Activated CD4-positive, alpha-beta memory T cell treated with anti-CD3 and anti-CD28 coated beads, Interleukin-2, amount 10 ng/mL, durations not matched to agents 7 days and 5 days (primary cell): ENCODE measurements around the gene CDH4. TPM values are rescaled to one million over a fixed set of nuclear protein-coding genes. Genes with fewer than 3 reads are reported as not detected.
"Not testable (repeated sequence)": the region's sequence is repeated elsewhere in the genome, so short reads cannot be mapped to it uniquely, and the experiment has no call there.

Experiments
- CTCF ChIA-PET: fragments of 350-600 bp; sonication (Branson Sonifier 250); formaldehyde crosslinking; loops from one replicate; lab custom pipeline; 2021; ENCODE audit warnings: antibody characterized with exemption, inconsistent platforms; lab: Charles Lee
- POLR2A ChIA-PET: fragments of 350-600 bp; sonication (Branson Sonifier 250); formaldehyde crosslinking; loops from one replicate; lab custom pipeline; 2021; ENCODE audit warnings: antibody characterized with exemption; lab: Charles Lee
- DNase-seq: peaks from one replicate; pipeline ENCODE4 v3.0.0-alpha.2; 2020
- H3K27ac Mint-ChIP-seq: one replicate; pipeline ENCODE4 v1.8.0; 2021; ENCODE audit warnings: mild to moderate bottlenecking, mixed read lengths
- H3K27me3 Mint-ChIP-seq: one replicate; pipeline ENCODE4 v1.8.0; 2021; ENCODE audit warnings: mixed read lengths
- H3K36me3 Mint-ChIP-seq: one replicate; pipeline ENCODE4 v1.8.0; 2021; ENCODE audit warnings: low read depth, mixed read lengths
- H3K4me1 Mint-ChIP-seq: one replicate; pipeline ENCODE4 v1.8.0; 2021; ENCODE audit warnings: mixed read lengths
- H3K4me3 Mint-ChIP-seq: one replicate; pipeline ENCODE4 v1.8.0; 2021; ENCODE audit warnings: mild to moderate bottlenecking, mixed read lengths
- H3K9me3 Mint-ChIP-seq: one replicate; pipeline ENCODE4 v1.8.0; 2021; ENCODE audit warnings: mixed read lengths
- total RNA-seq, 2 experiments: library from RNA; stranded (reverse); gene quantifications; one replicate each; pipeline ENCODE4 v1.2.3, GENCODE V29; 2021

CDH4 gene
- total RNA-seq, 2 experiments from 2014 or later: 0.15 to 0.20 TPM

- H3K36me3 Mint-ChIP-seq: no peaks in the 10 kb centered on the region
- H3K27ac Mint-ChIP-seq: no peak overlapping the region
- peaks cover under 1% of the 10 kb centered on the region for H3K27me3 Mint-ChIP-seq
- no peaks in the 10 kb centered on the region for H3K4me1 Mint-ChIP-seq
- H3K9me3 Mint-ChIP-seq: peaks cover 9% of the 10 kb centered on the region
- no peak for DNase-seq
- ChIA-PET POLR2A (no interaction called here), CTCF (no interaction called here)
- H3K4me3 Mint-ChIP-seq: no peak overlapping the region
Measured at GRCh38 chr20:61477451-61477861, 225.4 kb downstream of the CDH4 start.

DNA sequence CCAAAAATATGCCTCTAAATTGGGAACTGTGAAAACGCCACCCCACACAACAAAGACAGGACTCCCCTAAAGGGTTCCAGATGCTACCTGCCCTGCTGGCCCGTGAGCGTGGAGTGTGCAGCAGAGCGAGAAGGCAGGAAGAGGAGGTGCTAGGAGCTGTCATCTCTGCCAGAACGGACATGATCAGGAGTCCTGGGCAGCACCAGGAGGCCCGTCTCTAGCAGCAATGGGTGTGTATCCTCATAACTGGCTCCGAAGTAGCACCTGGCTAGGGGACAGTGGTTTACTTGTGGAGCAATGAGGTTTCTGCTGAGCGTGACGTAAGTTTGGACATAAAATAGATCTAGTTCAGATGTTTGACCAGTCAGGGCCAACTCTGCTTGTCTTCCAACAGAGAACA, 226.0 kb downstream of the CDH4 start:
- Mint-ChIP-seq H3K4me1 (no peaks in the 10 kb centered on the region), H3K4me3 (no peak overlapping the region), H3K27ac (no peak overlapping the region), H3K27me3 (no peaks in the 10 kb centered on the region), H3K9me3 (peaks cover 9% of the 10 kb centered on the region), H3K36me3 (no peaks in the 10 kb centered on the region)
- POLR2A ChIA-PET: no interaction called here
- CTCF ChIA-PET: no interaction called here
- no peak for DNase-seq

- Mint-ChIP-seq H3K27ac (no peak overlapping the region), H3K4me1 (no peaks in the 10 kb centered on the region), H3K36me3 (no peaks in the 10 kb centered on the region), H3K27me3 (no peaks in the 10 kb centered on the region), H3K4me3 (no peak overlapping the region), H3K9me3 (peaks cover 11% of the 10 kb centered on the region)
- DNase-seq: no peak
- POLR2A ChIA-PET: no interaction called here
- CTCF ChIA-PET: no interaction called here
Measured at GRCh38 chr20:61478611-61479305, 226.7 kb downstream of the CDH4 start.

GRCh38 chr20:61479433-61479832, 227.4 kb downstream of the CDH4 start:
- H3K4me1 Mint-ChIP-seq, H3K36me3 Mint-ChIP-seq, CTCF ChIA-PET, H3K4me3 Mint-ChIP-seq, DNase-seq, H3K27ac Mint-ChIP-seq, POLR2A ChIA-PET, H3K27me3 Mint-ChIP-seq: not testable (repeated sequence)
- H3K9me3 Mint-ChIP-seq: peaks cover 15% of the 10 kb centered on the region

- CTCF ChIA-PET: no interaction called here
- Mint-ChIP-seq H3K4me3 (no peak overlapping the region), H3K36me3 (no peaks in the 10 kb centered on the region), H3K4me1 (no peaks in the 10 kb centered on the region), H3K27me3 (no peaks in the 10 kb centered on the region), H3K9me3 (peaks cover 15% of the 10 kb centered on the region), H3K27ac (no peak overlapping the region)
- POLR2A ChIA-PET: no interaction called here
- DNase-seq: no peak
Measured at GRCh38 chr20:61480158-61480825, 228.2 kb downstream of the CDH4 start.

- no peaks in the 10 kb centered on the region for H3K4me1 Mint-ChIP-seq
- H3K27me3 Mint-ChIP-seq: no peaks in the 10 kb centered on the region
- DNase-seq: no peak
- no peaks in the 10 kb centered on the region for H3K36me3 Mint-ChIP-seq
- POLR2A ChIA-PET: no interaction called here
- no peak overlapping the region for H3K4me3 Mint-ChIP-seq
- CTCF ChIA-PET: no interaction called here
- H3K9me3 Mint-ChIP-seq: peaks cover 15% of the 10 kb centered on the region
- H3K27ac Mint-ChIP-seq: no peak overlapping the region
Measured at GRCh38 chr20:61482056-61482887, 230.2 kb downstream of the CDH4 start.

- Mint-ChIP-seq H3K27ac (no peak overlapping the region), H3K27me3 (no peaks in the 10 kb centered on the region), H3K4me3 (no peak overlapping the region), H3K36me3 (no peaks in the 10 kb centered on the region), H3K4me1 (no peaks in the 10 kb centered on the region), H3K9me3 (peaks cover 13% of the 10 kb centered on the region)
- DNase-seq: no peak
- CTCF ChIA-PET: no interaction called here
- POLR2A ChIA-PET: no interaction called here
Measured at GRCh38 chr20:61482901-61483300, 230.8 kb downstream of the CDH4 start.

- CTCF ChIA-PET: no interaction called here
- Mint-ChIP-seq H3K27me3 (no peaks in the 10 kb centered on the region), H3K4me1 (no peaks in the 10 kb centered on the region), H3K9me3 (peaks cover 10% of the 10 kb centered on the region), H3K4me3 (no peak overlapping the region), H3K36me3 (no peaks in the 10 kb centered on the region), H3K27ac (no peak overlapping the region)
- DNase-seq: no peak
- POLR2A ChIA-PET: no interaction called here
Measured at GRCh38 chr20:61483336-61484067, 231.4 kb downstream of the CDH4 start.

GRCh38 chr20:61486198-61486597, 234.1 kb downstream of the CDH4 start:
- Mint-ChIP-seq H3K27ac (no peak overlapping the region), H3K4me1 (no peaks in the 10 kb centered on the region), H3K4me3 (no peak overlapping the region), H3K9me3 (peaks cover 6% of the 10 kb centered on the region), H3K36me3 (no peaks in the 10 kb centered on the region), H3K27me3 (no peaks in the 10 kb centered on the region)
- CTCF ChIA-PET: no interaction called here
- POLR2A ChIA-PET: no interaction called here
- DNase-seq: no peak

- no peaks in the 10 kb centered on the region for H3K36me3 Mint-ChIP-seq
Measured at GRCh38 chr20:61487346-61487996, 235.4 kb downstream of the CDH4 start.

GRCh38 chr20:61487997-61488371, 235.9 kb downstream of the CDH4 start:
- ChIA-PET CTCF (no interaction called here), POLR2A (no interaction called here)
- Mint-ChIP-seq H3K4me3 (no peak overlapping the region), H3K9me3 (peaks cover 6% of the 10 kb centered on the region), H3K36me3 (no peaks in the 10 kb centered on the region), H3K27me3 (no peaks in the 10 kb centered on the region), H3K27ac (no peak overlapping the region), H3K4me1 (no peaks in the 10 kb centered on the region)
- DNase-seq: no peak

More at GRCh38 chr20:61487346-61487996, 235.4 kb downstream of the CDH4 start:
- CTCF ChIA-PET: no interaction called here
- no peaks in the 10 kb centered on the region for H3K4me1 Mint-ChIP-seq
- H3K9me3 Mint-ChIP-seq: peaks cover 6% of the 10 kb centered on the region
- no peak overlapping the region for H3K4me3 Mint-ChIP-seq
- no peak for DNase-seq
- H3K27ac Mint-ChIP-seq: no peak overlapping the region
- POLR2A ChIA-PET: no interaction called here
- no peaks in the 10 kb centered on the region for H3K27me3 Mint-ChIP-seq

GRCh38 chr20:61490721-61491120, 238.7 kb downstream of the CDH4 start:
- Mint-ChIP-seq H3K9me3 (no peaks in the 10 kb centered on the region), H3K27ac (no peak overlapping the region), H3K27me3 (no peaks in the 10 kb centered on the region), H3K4me1 (no peaks in the 10 kb centered on the region), H3K4me3 (no peak overlapping the region), H3K36me3 (no peaks in the 10 kb centered on the region)
- no peak for DNase-seq
- POLR2A ChIA-PET: no interaction called here
- CTCF ChIA-PET: no interaction called here
